ENCODE results near the gene ARMC9.
"Not testable (repeated sequence)": the region's sequence is repeated elsewhere in the genome, so short reads cannot be mapped to it uniquely, and the experiment has no call there.

Gene ARMC9, protein sequence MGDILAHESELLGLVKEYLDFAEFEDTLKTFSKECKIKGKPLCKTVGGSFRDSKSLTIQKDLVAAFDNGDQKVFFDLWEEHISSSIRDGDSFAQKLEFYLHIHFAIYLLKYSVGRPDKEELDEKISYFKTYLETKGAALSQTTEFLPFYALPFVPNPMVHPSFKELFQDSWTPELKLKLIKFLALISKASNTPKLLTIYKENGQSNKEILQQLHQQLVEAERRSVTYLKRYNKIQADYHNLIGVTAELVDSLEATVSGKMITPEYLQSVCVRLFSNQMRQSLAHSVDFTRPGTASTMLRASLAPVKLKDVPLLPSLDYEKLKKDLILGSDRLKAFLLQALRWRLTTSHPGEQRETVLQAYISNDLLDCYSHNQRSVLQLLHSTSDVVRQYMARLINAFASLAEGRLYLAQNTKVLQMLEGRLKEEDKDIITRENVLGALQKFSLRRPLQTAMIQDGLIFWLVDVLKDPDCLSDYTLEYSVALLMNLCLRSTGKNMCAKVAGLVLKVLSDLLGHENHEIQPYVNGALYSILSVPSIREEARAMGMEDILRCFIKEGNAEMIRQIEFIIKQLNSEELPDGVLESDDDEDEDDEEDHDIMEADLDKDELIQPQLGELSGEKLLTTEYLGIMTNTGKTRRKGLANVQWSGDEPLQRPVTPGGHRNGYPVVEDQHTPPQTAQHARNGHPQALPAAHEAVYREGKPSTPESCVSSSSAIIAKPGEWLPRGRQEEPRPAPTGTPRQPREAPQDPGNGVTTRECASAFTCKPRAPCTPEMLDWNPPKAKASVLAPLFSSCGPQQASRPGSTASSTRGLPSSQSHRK

DNA sequence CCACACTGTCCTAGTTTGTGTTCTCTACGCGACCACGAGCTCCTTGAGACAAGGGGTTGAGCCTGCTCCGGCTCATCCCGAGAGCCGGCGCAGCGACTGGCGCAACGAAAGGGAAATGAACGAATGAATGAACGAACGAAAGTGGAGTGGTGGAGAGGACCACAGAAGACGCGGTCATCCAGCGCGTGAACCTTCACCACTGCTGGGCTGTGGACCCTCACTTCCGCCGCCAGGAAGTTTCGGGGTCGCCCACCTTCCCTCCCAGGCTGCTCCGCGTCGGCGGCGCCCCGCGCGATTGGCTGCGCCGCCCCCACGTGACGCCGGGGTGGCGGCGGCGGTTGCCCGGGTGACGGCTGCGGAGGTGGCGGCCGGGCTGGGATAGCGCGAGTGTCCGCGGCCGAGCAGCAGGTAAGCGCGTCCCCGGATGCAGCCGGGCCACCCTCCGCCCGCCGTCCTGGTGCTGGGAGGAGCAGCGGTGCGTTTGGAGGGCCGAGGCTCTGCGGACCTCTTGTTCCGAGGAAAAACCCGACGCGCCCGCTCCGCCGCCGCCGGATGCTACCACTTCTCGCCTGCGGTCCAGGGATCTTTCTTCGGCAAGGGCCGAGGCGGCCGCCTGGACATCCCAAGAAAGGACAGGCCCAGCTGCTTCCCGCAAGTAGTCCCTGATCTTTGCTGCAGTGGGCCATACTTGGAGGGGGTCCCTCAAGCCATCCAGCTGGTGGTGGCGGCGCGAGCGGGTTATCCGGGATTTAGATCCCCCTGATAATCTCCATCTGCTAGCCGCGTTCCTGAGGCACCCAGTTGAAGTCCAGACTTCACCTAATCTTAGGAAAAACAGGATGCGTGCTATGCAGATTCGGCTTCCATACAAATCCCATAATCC, at the start of gene ARMC9:
TSS of gene ARMC9 (plus strand) at position 341 of the 883 bp plus-strand sequence. CDS start 7,608 bp downstream, outside the sequence.
- peak; percentile 79 to 83 for DNase-seq

GRCh38 chr2:231152800-231153557, 45.5 kb upstream of the ARMC9 start:
- DNase-seq: no peak

DNA sequence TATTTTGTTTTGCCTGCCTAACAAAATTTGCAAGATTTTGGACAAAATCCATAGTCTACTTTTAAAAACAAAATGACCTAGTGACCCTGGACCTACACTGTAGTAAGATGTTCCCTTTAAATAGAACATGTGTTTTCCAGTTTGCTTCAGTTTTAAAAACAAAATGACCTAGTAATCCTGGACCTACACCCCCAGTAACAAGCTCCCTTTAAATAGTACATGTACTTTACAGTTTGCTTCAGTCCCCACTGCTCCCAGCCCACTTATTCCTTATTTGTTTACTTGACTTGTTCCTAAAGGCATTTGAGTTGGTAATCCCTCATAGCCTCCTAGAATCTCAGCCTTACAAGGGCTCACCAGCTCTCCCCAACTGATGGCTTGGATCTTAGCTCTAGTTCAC, 39.1 kb upstream of the ARMC9 start:
- DNase-seq: no peak

- DNase-seq: no peak
Observed at GRCh38 chr2:231160701-231161100, 37.7 kb upstream of the ARMC9 start.

DNA sequence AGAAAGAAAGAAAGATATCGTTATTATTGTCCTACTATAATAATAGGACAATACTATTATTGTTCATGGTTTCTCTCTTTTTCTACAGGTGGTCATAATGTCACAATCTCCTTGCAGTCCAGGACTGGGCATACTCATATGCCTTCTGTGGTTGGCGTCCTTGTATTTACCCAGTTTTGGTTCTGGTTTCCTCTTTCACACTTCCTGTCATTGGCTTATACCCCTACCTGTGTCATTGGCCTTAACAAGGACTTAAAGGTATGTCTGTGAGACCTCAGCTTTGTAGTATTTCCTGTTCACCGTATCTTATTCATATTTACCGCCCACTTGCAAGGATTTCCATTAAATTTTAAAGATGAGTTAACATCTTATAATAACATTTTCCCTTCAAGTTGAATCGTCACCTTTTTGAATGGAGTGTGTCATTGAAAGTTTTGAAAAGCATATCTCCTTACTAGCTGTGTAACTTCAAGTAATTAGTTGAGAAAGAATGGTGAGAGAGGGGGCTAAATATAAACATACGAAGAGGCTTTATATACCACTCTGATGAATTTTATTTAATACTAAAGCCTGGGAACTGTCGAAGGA, 37.1 kb upstream of the ARMC9 start:
- no peak for DNase-seq

DNA sequence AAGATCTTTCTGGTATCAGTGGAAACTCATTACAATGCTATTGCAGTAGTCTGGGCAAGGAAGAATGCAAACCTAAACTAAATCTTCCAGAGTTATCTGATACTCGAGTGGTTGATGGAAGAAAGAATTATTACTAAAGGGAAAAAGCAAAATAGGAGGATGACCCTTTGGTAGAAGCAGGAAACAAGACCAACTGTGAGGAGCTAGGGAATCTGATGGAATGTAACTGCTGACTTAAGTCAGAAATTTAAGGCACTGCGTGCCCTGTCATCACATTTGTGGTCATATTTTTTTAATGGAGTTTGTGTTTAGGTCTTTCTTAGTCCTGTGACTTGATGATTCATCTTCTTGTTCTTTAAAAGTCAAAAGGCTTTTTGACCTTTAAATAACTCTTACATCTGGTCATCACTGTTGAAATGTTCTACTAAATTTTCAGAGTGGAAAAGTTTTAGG, 36.5 kb upstream of the ARMC9 start:
- no peak for DNase-seq

- no peak for DNase-seq
Observed at GRCh38 chr2:231163011-231163410, 35.4 kb upstream of the ARMC9 start.

- no peak for DNase-seq
Observed at GRCh38 chr2:231163414-231164095, 34.9 kb upstream of the ARMC9 start.

GRCh38 chr2:231167745-231168459, 30.5 kb upstream of the ARMC9 start:
- no peak for DNase-seq

- no peak for DNase-seq
Observed at GRCh38 chr2:231168460-231169139, 29.8 kb upstream of the ARMC9 start.

DNA sequence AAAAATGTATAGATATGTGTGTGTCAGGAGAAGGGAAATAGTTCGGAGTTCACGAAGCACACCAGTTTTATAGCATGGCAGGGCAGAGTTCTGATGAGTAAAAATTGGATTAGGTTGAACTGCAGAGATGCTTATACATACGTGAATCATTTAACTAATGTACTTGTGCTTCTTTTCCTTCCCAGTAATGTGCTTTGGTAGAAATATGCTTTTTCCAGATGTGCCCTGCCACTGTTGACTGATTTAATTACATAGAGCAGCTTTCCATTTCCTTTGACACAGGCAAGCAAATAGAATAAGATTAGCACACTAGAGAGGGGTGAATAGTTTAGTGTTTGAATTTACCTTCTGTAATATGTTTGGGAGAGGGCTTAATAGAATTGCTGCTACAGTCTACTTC, 28.9 kb upstream of the ARMC9 start:
- no peak for DNase-seq

DNA sequence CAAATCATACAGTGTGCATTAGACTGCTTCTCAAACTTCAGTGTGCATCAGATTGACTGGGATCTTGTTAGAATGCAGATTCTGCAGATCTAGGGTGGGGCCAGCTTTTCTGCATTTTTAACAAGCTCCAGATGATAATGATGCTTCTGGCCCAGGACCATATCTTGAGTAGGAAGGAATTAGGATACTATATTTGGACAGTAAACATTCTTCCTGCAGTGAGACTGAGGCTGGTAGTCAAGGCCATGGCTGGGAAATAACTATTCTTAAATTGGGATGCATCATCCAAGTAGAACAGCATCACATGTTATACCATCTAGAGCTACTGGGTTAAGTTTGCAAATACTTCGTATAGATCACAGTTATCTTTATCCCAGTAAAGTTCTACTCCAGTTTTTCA, 28.4 kb upstream of the ARMC9 start:
- no peak for DNase-seq

GRCh38 chr2:231172025-231172424, 26.4 kb upstream of the ARMC9 start:
- DNase-seq: no peak

DNA sequence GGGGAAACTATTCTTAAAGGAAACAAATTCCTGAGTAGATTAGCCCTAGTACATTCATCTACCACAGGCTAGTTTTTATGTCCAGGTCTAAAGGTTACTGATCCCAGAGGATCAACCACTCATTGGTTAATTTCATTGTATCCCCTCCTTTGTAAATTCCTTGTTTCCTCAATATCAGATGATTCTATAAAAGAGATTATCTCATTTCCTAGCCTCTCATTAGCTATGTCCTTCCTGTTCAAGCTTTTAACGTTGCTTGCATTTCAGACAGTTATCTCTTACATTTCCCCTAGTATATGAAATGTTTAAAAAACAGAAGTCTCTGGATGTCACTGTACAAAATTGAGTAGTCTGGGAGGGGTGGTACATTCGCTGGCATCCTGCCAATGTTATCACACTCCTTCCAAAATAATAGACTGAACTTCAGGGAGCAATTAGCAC, 24.2 kb upstream of the ARMC9 start:
- DNase-seq: no peak

DNA sequence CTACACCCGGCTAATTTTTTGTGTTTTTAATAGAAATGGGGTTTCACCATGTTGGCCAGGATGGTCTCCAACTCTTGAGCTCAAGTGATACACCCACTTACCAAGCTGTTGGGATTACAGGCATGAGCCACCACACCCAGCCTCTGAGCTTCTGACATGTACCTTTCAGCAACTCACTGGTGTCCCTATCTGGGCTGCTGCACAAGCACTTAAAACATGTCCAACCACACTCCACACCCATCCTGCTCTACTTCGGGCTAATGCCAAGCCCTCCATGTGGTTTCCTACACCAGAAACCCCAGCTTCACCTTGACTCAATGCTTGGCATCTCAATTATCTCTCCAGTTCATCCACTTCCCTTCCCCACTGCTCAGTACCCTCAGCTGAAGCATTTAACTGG, 22.4 kb upstream of the ARMC9 start:
- no peak for DNase-seq

- DNase-seq: no peak
Observed at GRCh38 chr2:231177156-231178025, 21.0 kb upstream of the ARMC9 start.

DNA sequence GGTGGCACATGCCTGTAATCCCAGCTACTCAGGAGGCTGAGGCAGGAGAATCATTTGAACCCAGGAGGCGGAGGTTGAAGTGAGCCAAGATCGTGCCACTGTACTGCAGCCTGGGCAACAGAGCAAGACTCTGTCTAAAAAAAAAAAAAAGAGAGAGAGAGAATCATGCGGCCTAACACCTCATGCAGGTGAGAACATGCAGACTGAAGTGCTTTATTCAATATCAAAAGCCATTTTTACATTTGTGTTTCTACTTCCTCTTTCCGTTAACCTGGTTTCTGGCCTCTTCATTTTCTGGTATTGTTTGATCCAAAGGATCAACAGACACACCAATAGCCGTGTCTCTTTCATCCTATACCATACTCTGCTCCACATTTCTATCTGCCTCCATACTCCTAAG, 19.6 kb upstream of the ARMC9 start:
- not testable (repeated sequence) for DNase-seq

DNA sequence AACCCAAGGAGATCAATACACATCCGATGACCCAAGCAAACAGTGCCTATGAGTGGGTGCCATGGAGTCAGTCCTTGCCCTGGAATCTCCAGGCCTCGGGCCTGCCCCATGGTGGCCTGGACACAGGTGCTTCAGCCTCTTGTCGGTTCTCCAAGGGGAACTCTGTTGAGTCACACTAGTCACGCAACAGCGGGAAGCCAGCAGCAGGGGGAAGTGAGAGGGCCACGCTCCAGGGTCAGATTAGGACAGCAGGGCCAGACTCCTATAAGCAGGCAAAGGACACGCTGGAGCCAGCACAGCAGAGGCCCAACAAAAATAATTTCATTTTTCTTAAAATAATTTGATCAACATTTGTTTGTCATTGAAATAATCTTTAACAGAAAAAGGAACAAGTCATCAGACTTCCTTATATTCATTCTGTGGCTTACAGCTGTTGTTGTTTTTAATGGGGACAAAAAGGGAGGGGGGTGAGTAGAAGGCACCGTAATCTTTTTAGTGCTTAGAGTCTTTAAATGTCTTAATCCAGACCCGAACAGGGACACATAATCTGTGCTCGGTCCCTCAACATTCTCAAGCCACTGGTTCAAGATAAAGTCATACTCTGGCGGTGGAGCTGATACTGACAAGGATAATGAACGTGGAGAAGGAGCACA, 16.4 kb upstream of the ARMC9 start:
- DNase-seq: no peak

Measured in stimulated activated CD4-positive, alpha-beta T cell treated with anti-CD3 and anti-CD28 coated beads, Interleukin-2, amount 100 ng/mL, for 24 hours (primary cell).